GM12878 (cell line): ENCODE data around the gene GPC2. TPM values are rescaled to one million over a fixed set of nuclear protein-coding genes. Genes with fewer than 3 reads are reported as not detected.

Experiments used
- ATF7 ChIP-seq: fragments of 450-650 bp; IDR thresholded peaks from 2 replicates; pipeline ENCODE4 v1.6.1; 2016; ENCODE audit warnings: low read depth, mild to moderate bottlenecking
- CBFB ChIP-seq: IDR thresholded peaks from 2 replicates; pipeline ENCODE4 v1.6.1; 2016; ENCODE audit warnings: antibody characterized with exemption, low read depth
- IRF5 ChIP-seq: fragments of 450-650 bp; IDR thresholded peaks from 2 replicates; pipeline ENCODE4 v1.6.1; 2017; ENCODE audit warnings: borderline replicate concordance
- MEF2A ChIP-seq: IDR thresholded peaks from 2 replicates; pipeline ENCODE4 v1.6.1; 2011; ENCODE audit warnings: low read depth, mild to moderate bottlenecking, low read length, moderate library complexity; ENCODE audit not compliant: insufficient read depth
- NR2C2 ChIP-seq: IDR thresholded peaks from 2 replicates; pipeline ENCODE4 v1.6.1; 2011; ENCODE audit warnings: borderline replicate concordance, low read depth; ENCODE audit not compliant: control insufficient read depth, insufficient read length
- RELA ChIP-seq: fragments of 450-650 bp; IDR thresholded peaks from 2 replicates; pipeline ENCODE4 v1.8.0; 2014; ENCODE audit warnings: borderline replicate concordance; ENCODE audit not compliant: partially characterized antibody
- SMARCA5 ChIP-seq: fragments of 450-650 bp; IDR thresholded peaks from 2 replicates; pipeline ENCODE4 v1.6.1; 2017; ENCODE audit warnings: mild to moderate bottlenecking
- SREBF1 ChIP-seq: IDR thresholded peaks from 2 replicates; pipeline ENCODE4 v1.6.1; 2012; ENCODE audit warnings: mild to moderate bottlenecking, low read length
- ZNF207 ChIP-seq: fragments of 450-650 bp; IDR thresholded peaks from 2 replicates; pipeline ENCODE4 v1.6.1; 2014; ENCODE audit warnings: antibody characterized with exemption, mild to moderate bottlenecking, borderline replicate concordance
- ZNF274 ChIP-seq: IDR thresholded peaks from one replicate; pipeline ENCODE4 v1.8.0; 2011; ENCODE audit not compliant: insufficient read length, insufficient read depth
- ZNF384 ChIP-seq: IDR thresholded peaks from 2 replicates; pipeline ENCODE4 v1.6.1; 2012; ENCODE audit warnings: low read depth, mild to moderate bottlenecking, low read length, improper control_type of control experiment, borderline replicate concordance
- polyA plus RNA-seq, 11 experiments: library from polyadenylated mRNA; depleted of rRNA in 4 of 11; unstranded in 6 of 11; stranded (reverse) in 5 of 11; fragments of >200 nt; fragmentation: Nextera tagmentation in 4 of 11; fragmentation: Illumina TruSeq in 1 of 11; extraction: Ambion mirVana in 4 of 11; extraction: Trizol in 1 of 11; gene quantifications; 1 replicate in 1 of 11; 2 replicates in 10 of 11; pipeline versions ENCODE4 v1.2.1 to v1.2.3, GENCODE V29; 2011 to 2016; ENCODE audit warnings: inconsistent platforms in 2 of 11, missing spikeins in 2 of 11, low read depth in 1 of 11
- total RNA-seq, 4 experiments: library from RNA; depleted of rRNA in 3 of 4; stranded (reverse); fragments of >200 nt in 3 of 4; fragmentation: Illumina TruSeq in 1 of 4; extraction: Trizol in 1 of 4; gene quantifications; 2 replicates each; pipeline versions ENCODE4 v1.2.1 to v1.2.3, GENCODE V29; 2013 to 2021
- TF ChIP-seq, protein P1 (sequence below): IDR thresholded peaks from 2 replicates; pipeline ENCODE4 v1.6.1; 2012; ENCODE audit warnings: low read depth, low read length, improper control_type of control experiment

The GPC2 gene
- total and polyA plus RNA-seq, 10 of the 15 experiments (the other 5 are each of a cell fraction or from before 2014, with no cell fraction given): 0.19 to 6.3 (median 0.77) TPM

DNA sequence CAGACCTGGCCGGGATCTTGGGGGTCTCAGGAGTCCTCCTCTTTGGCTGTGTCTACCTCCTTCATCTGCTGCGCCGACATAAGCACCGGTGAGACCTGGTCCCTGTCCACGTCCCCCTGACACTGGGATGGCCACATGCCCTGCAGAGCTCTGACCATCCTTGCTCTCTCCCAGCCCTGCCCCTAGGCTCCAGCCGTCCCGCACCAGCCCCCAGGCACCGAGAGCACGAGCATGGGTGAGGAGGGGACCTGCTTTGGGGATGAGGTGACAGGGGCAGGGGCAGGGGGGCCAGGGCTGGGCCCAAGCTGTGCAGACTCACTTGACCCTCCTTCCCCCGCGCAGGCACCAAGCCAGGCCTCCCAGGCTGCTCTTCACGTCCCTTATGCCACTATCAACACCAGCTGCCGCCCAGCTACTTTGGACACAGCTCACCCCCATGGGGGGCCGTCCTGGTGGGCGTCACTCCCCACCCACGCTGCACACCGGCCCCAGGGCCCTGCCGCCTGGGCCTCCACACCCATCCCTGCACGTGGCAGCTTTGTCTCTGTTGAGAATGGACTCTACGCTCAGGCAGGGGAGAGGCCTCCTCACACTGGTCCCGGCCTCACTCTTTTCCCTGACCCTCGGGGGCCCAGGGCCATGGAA, 43.5 kb upstream of the GPC2 start (continued):
- TF ChIP-seq ZNF207 (no peak; the same call in 1 of the 2 replicates), ZNF274 (no peak), RELA (no peak), SREBF1 (no peak), MEF2A (no peak), NR2C2 (no peak), ZNF384 (no peak), CBFB (no peak), SMARCA5 (no peak), IRF5 (no peak), ATF7 (no peak)
- TF ChIP-seq, protein P1, sequence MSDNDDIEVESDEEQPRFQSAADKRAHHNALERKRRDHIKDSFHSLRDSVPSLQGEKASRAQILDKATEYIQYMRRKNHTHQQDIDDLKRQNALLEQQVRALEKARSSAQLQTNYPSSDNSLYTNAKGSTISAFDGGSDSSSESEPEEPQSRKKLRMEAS: peak; percentile 70
- TF ChIP-seq, all 136 proteins: peak for 10
